WTC11 (cell line): ENCODE data around the gene EDARADD.

Experiments
- CTCF ChIP-seq: fragments of 200-600 bp; IDR thresholded peaks from 2 replicates; pipeline ENCODE4 v1.8.0; 2022; ENCODE audit warnings: antibody characterized with exemption
- E2F1 ChIP-seq: sonication (generic); formaldehyde crosslinking; IDR thresholded peaks from 2 replicates; pipeline ENCODE4 v1.8.0; 2022; ENCODE audit warnings: mild to moderate bottlenecking, missing genetic modification reagents
- ETV6 ChIP-seq: sonication (generic); formaldehyde crosslinking; IDR thresholded peaks from 2 replicates; pipeline ENCODE4 v1.8.1; 2022; ENCODE audit warnings: mild to moderate bottlenecking, missing genetic modification reagents
- FOXP1 ChIP-seq: sonication (generic); formaldehyde crosslinking; IDR thresholded peaks from 2 replicates; pipeline ENCODE4 v1.8.0; 2022; ENCODE audit warnings: missing genetic modification reagents, mild to moderate bottlenecking, moderate library complexity, borderline replicate concordance
- MAX ChIP-seq: sonication (generic); formaldehyde crosslinking; IDR thresholded peaks from 2 replicates; pipeline ENCODE4 v1.8.0; 2022; ENCODE audit warnings: mild to moderate bottlenecking, missing genetic modification reagents
- PREB ChIP-seq: sonication (generic); formaldehyde crosslinking; IDR thresholded peaks from 2 replicates; pipeline ENCODE4 v1.8.1; 2022; ENCODE audit warnings: mild to moderate bottlenecking, missing genetic modification reagents, moderate library complexity, borderline replicate concordance
- USF2 ChIP-seq: sonication (generic); formaldehyde crosslinking; IDR thresholded peaks from 2 replicates; pipeline ENCODE4 v1.8.1; 2023; ENCODE audit warnings: mild to moderate bottlenecking, missing genetic modification reagents, moderate library complexity
- ZBTB21 ChIP-seq: sonication (generic); formaldehyde crosslinking; IDR thresholded peaks from 2 replicates; pipeline ENCODE4 v1.8.1; 2023; ENCODE audit warnings: mild to moderate bottlenecking, missing genetic modification reagents, borderline replicate concordance

GRCh38 chr1:236394879-236395229 lies 768 bp downstream of the EDARADD start:
- TF ChIP-seq USF2 (CRISPR knock-in tag): no peak
- TF ChIP-seq ETV6 (CRISPR knock-in tag): no peak
- TF ChIP-seq PREB: no peak
- TF ChIP-seq CTCF: no peak
- TF ChIP-seq E2F1: no peak
- TF ChIP-seq ZBTB21 (CRISPR knock-in tag): no peak
- TF ChIP-seq MAX (CRISPR knock-in tag): no peak
- no peak for TF ChIP-seq FOXP1
